ENCODE data around the gene CLINT1. TPM values are rescaled to one million over a fixed set of nuclear protein-coding genes. Genes with fewer than 3 reads are reported as not detected.

CLINT1 gene
- total and polyA plus RNA-seq, 2 experiments from 2014 or later: 71.7 to 101 TPM

GRCh38 chr5:157835041-157835440, 23.9 kb downstream of the CLINT1 start (continued):
- TF ChIP-seq ZNF462 (CRISPR knock-in tag; IDR thresholded peaks at IDR 0.05) (no peak), ETS1 (IDR thresholded peaks at IDR 0.05) (no peak), CTCF (conservative IDR thresholded peaks at IDR 0.05; ENCODE audit: low read depth in 2 of 2) (no peak), ZNF331 (CRISPR knock-in tag; IDR thresholded peaks at IDR 0.05; ENCODE audit: low read depth) (no peak), EZH2phosphoT487 (IDR thresholded peaks at IDR 0.05; ENCODE audit: unreplicated experiment) (no peak), EZH2 (IDR thresholded peaks at IDR 0.05; ENCODE audit: low read depth, unreplicated experiment) (no peak), CREB1 (CRISPR knock-in tag; IDR thresholded peaks at IDR 0.05; ENCODE audit: low read depth) (no peak), ZNF114 (CRISPR knock-in tag; IDR thresholded peaks at IDR 0.05) (no peak)
